ELR (cell line): ENCODE results near the gene MPHOSPH8.

ENCODE experiments used
- DNase-seq: peaks from one replicate; pipeline ENCODE4 v3.0.0-alpha.2; 2015; ENCODE audit warnings: low read depth

Gene MPHOSPH8

GRCh38 chr13:19633479-19634255 lies at the start of gene MPHOSPH8:
TSS of gene MPHOSPH8 (plus strand) at chr13:19633659. CDS start at chr13:19633749, 90 bp downstream.
- peak; percentile 97 for DNase-seq

GRCh38 chr13:19586904-19587634 lies 46.4 kb upstream of the MPHOSPH8 start:
- peak; percentile 93 for DNase-seq

GRCh38 chr13:19587635-19588300 lies 45.7 kb upstream of the MPHOSPH8 start:
- peak; percentile 79 for DNase-seq

GRCh38 chr13:19589312-19589711 lies 44.1 kb upstream of the MPHOSPH8 start:
- no peak for DNase-seq

- DNase-seq = no peak
These were observed 43.0 kb upstream of the MPHOSPH8 start for GRCh38 chr13:19590423-19590822.

- no peak for DNase-seq
These were observed 41.6 kb upstream of the MPHOSPH8 start for GRCh38 chr13:19591864-19592263.

- no peak for DNase-seq
These were observed 40.7 kb upstream of the MPHOSPH8 start for GRCh38 chr13:19592657-19593180.

GRCh38 chr13:19596086-19596485 lies 37.4 kb upstream of the MPHOSPH8 start:
- DNase-seq = no peak

- peak; percentile 86 for DNase-seq
These were observed 36.5 kb upstream of the MPHOSPH8 start for GRCh38 chr13:19596960-19597361.

- peak; percentile 93 for DNase-seq
These were observed 35.9 kb upstream of the MPHOSPH8 start for GRCh38 chr13:19597523-19597922.

- peak; percentile 64 for DNase-seq
These were observed 31.4 kb upstream of the MPHOSPH8 start for GRCh38 chr13:19601749-19602725.

- DNase-seq = no peak
These were observed 29.2 kb upstream of the MPHOSPH8 start for GRCh38 chr13:19604306-19604705.

GRCh38 chr13:19605161-19605955 lies 28.1 kb upstream of the MPHOSPH8 start:
- peak; percentile 23 for DNase-seq

GRCh38 chr13:19606152-19606551 lies 27.3 kb upstream of the MPHOSPH8 start:
- DNase-seq = peak; percentile 64

- DNase-seq = no peak
These were observed 26.7 kb upstream of the MPHOSPH8 start for GRCh38 chr13:19606737-19607136.

GRCh38 chr13:19607523-19608078 lies 25.9 kb upstream of the MPHOSPH8 start:
- peak; percentile 24 for DNase-seq

- DNase-seq = peak; percentile 63
These were observed 14.5 kb upstream of the MPHOSPH8 start for GRCh38 chr13:19618977-19619376.

- DNase-seq = no peak
These were observed 11.3 kb upstream of the MPHOSPH8 start for GRCh38 chr13:19622193-19622592.

GRCh38 chr13:19624265-19624664 lies 9.2 kb upstream of the MPHOSPH8 start:
- no peak for DNase-seq

- DNase-seq = no peak
These were observed 462 bp upstream of the MPHOSPH8 start for GRCh38 chr13:19632915-19633478.
